GM20000 (cell line): ENCODE results near the gene PSMC3.
A peak's percentile ranks its signal among the peaks of the same experiment; 100 is the strongest.

ENCODE experiments used
- DNase-seq: peaks from one replicate; pipeline ENCODE4 v3.0.0; 2012; ENCODE audit warnings: low spot score
- CTCF ChIP-seq: IDR thresholded peaks from 2 replicates; pipeline ENCODE4 v1.5.1; 2012; ENCODE audit warnings: mild to moderate bottlenecking, control low read depth; ENCODE audit errors: extremely low read depth, missing control alignments

Gene PSMC3

GRCh38 chr11:47466201-47466600, 40.0 kb upstream of the PSMC3 start:
- no peak for TF ChIP-seq CTCF
- no peak for DNase-seq

GRCh38 chr11:47464483-47464882, 38.2 kb upstream of the PSMC3 start:
- no peak for TF ChIP-seq CTCF
- no peak for DNase-seq

- no peak for TF ChIP-seq CTCF
- DNase-seq: no peak
Measured at GRCh38 chr11:47461876-47462275, 35.6 kb upstream of the PSMC3 start.

- no peak for DNase-seq
- TF ChIP-seq CTCF: no peak
Measured at GRCh38 chr11:47460571-47461235, 34.5 kb upstream of the PSMC3 start.

GRCh38 chr11:47454258-47454671, 28.0 kb upstream of the PSMC3 start:
- TF ChIP-seq CTCF: peak; percentile 82
- DNase-seq: peak; percentile 84

- no peak for TF ChIP-seq CTCF
- DNase-seq: no peak
Measured at GRCh38 chr11:47453365-47453764, 27.1 kb upstream of the PSMC3 start.

GRCh38 chr11:47451990-47452389, 25.8 kb upstream of the PSMC3 start:
- DNase-seq: no peak
- no peak for TF ChIP-seq CTCF
